Endothelial cell of umbilical vein (primary cell): ENCODE results near the gene SCUBE3. TPM values are rescaled to one million over a fixed set of nuclear protein-coding genes. Genes with fewer than 3 reads are reported as not detected.

Source experiments
- BruUV-seq: library from RNA; stranded (reverse); fragments of 400-500 nt; replicated peaks from 2 replicates; lab custom pipeline; 2021; lab: Mats Ljungman, UMichigan
- CTCF ChIA-PET: fragments of 300-600, 350-600 bp; sonication (Branson Sonifier 250); formaldehyde crosslinking; loops from one replicate; lab custom pipeline; 2021; ENCODE audit warnings: antibody characterized with exemption, inconsistent platforms; lab: Charles Lee
- POLR2A ChIA-PET: fragments of 300-600, 350-600 bp; sonication (Branson Sonifier 250); formaldehyde crosslinking; loops from one replicate; lab custom pipeline; 2021; ENCODE audit warnings: antibody characterized with exemption, inconsistent platforms; lab: Charles Lee
- DNase-seq: peaks from one replicate; pipeline ENCODE4 v3.0.0-alpha.2; 2011; ENCODE audit warnings: low read depth, low spot score
- FAIRE-seq: peaks from 2 replicates; lab custom pipeline; 2011; peaks lifted over from hg19 to GRCh38; lab: Jason Lieb, UNC
- H2AFZ ChIP-seq: 2 replicates; pipeline ENCODE4 v1.6.0; 2012; ENCODE audit warnings: low read depth, low read length, control low read depth, inconsistent platforms
- H3K27ac ChIP-seq: 2 replicates; pipeline ENCODE4 v1.5.1; 2011; ENCODE audit warnings: low read depth, mild to moderate bottlenecking, control low read depth, low read length, moderate library complexity; ENCODE audit not compliant: insufficient read depth
- H3K27me3 ChIP-seq, 2 experiments: 2 replicates each; pipeline versions ENCODE4 v1.6.0 to v1.6.1; 2011; ENCODE audit warnings: low read length in 2 of 2, mixed read lengths in 1 of 2; ENCODE audit not compliant: control insufficient read depth in 2 of 2, insufficient read depth in 2 of 2
- H3K36me3 ChIP-seq, 2 experiments: 2 replicates in 1 of 2; 3 replicates in 1 of 2; pipeline ENCODE4 v1.5.1; 2011; ENCODE audit warnings: low read length in 2 of 2, mild to moderate bottlenecking in 1 of 2, moderate library complexity in 1 of 2; ENCODE audit not compliant: control insufficient read depth in 2 of 2, insufficient read depth in 2 of 2; ENCODE audit errors: extremely low read depth in 1 of 2
- H3K4me1 ChIP-seq: 3 replicates; pipeline ENCODE4 v1.5.1; 2011; ENCODE audit warnings: mild to moderate bottlenecking, low read length; ENCODE audit not compliant: control insufficient read depth, insufficient read depth; ENCODE audit errors: extremely low read depth
- H3K4me2 ChIP-seq: 2 replicates; pipeline ENCODE4 v1.6.1; 2011; ENCODE audit warnings: low read length, control low read depth, mixed read lengths; ENCODE audit not compliant: insufficient read depth
- H3K4me3 ChIP-seq, 3 experiments: fragments of 200-600 bp in 1 of 3; sonication (generic), shearing (Covaris generic) in 1 of 3; replicated peaks in 1 of 3; 2 replicates each; pipeline ENCODE4 v1.5.1; 2011 to 2016; ENCODE audit warnings: control low read depth in 3 of 3, low read length in 3 of 3, mild to moderate bottlenecking in 2 of 3, inconsistent platforms in 1 of 3, low read depth in 1 of 3, moderate library complexity in 1 of 3; ENCODE audit not compliant: insufficient read depth in 1 of 3
- H3K79me2 ChIP-seq: 2 replicates; pipeline ENCODE4 v1.6.0; 2012; ENCODE audit warnings: low read length, inconsistent platforms; ENCODE audit not compliant: control insufficient read depth, insufficient read depth
- H3K9ac ChIP-seq: replicated peaks from 2 replicates; pipeline ENCODE3; 2011; ENCODE audit warnings: low read length, control low read depth; ENCODE audit not compliant: insufficient read depth; ENCODE audit errors: extremely low read depth
- H3K9me1 ChIP-seq: replicated peaks from 3 replicates; pipeline ENCODE4 v1.6.0; 2011; ENCODE audit warnings: mild to moderate bottlenecking, low read length; ENCODE audit not compliant: control insufficient read depth, insufficient read depth; ENCODE audit errors: extremely low read depth
- H3K9me3 ChIP-seq: replicated peaks from 2 replicates; pipeline ENCODE4 v1.5.1; 2012; ENCODE audit warnings: low read length, inconsistent platforms; ENCODE audit not compliant: control insufficient read depth, insufficient read depth
- H4K20me1 ChIP-seq: replicated peaks from 2 replicates; pipeline ENCODE3; 2011; ENCODE audit warnings: mild to moderate bottlenecking, low read length; ENCODE audit not compliant: control insufficient read depth, insufficient read depth; ENCODE audit errors: extremely low read depth
- CTCF ChIP-seq, 2 donors: IDR thresholded peaks; 1 replicate in 1 of 2; 2 replicates in 1 of 2; pipeline ENCODE4 v1.5.1; 2011; ENCODE audit warnings: low read length in 2 of 2, mild to moderate bottlenecking in 2 of 2, moderate library complexity in 2 of 2, control low read depth in 1 of 2, inconsistent platforms in 1 of 2, low read depth in 1 of 2; ENCODE audit not compliant: insufficient read depth in 1 of 2; ENCODE audit errors: extremely low read depth in 1 of 2
- FOS ChIP-seq: IDR thresholded peaks from 2 replicates; pipeline ENCODE4 v1.6.1; 2011; ENCODE audit warnings: mild to moderate bottlenecking, low read length, moderate library complexity, borderline replicate concordance; ENCODE audit not compliant: insufficient read depth
- JUN ChIP-seq: IDR thresholded peaks from 2 replicates; pipeline ENCODE4 v1.6.1; 2011; ENCODE audit warnings: borderline replicate concordance, low read depth; ENCODE audit not compliant: insufficient read length, insufficient read depth
- MAX ChIP-seq: IDR thresholded peaks from 2 replicates; pipeline ENCODE4 v1.6.1; 2011; ENCODE audit not compliant: insufficient read depth, insufficient read length
- MYC ChIP-seq: IDR thresholded peaks from one replicate; pipeline ENCODE4 v1.6.1; 2011; ENCODE audit warnings: mild to moderate bottlenecking, low read depth, low read length
- POLR2A ChIP-seq: IDR thresholded peaks from 2 replicates; pipeline ENCODE4 v1.6.1; 2012; ENCODE audit warnings: low read depth, mild to moderate bottlenecking, control low read depth, low read length
- POLR2AphosphoS5 ChIP-seq: IDR thresholded peaks from 2 replicates; pipeline ENCODE4 v1.6.1; 2012; ENCODE audit warnings: low read depth, mild to moderate bottlenecking, control low read depth, low read length, moderate library complexity; ENCODE audit not compliant: insufficient read depth
- dilution Hi-C: fragments of 300-500 bp; cut with MboI; formaldehyde crosslinking; loops from one replicate; pipeline ENCODE4 v1.15.0; 2019; ENCODE audit warnings: low sequenced_read_pairs; ENCODE audit not compliant: extremely low pct_ligation_motif_present
- intact Hi-C: fragments of 100-400 bp; cut with micrococcal nuclease; formaldehyde crosslinking; loops from one replicate; pipeline ENCODE4 v1.10.0; 2022
- polyA plus RNA-seq, 4 experiments: library from polyadenylated mRNA; depleted of rRNA in 3 of 4; stranded (reverse) in 3 of 4; unstranded in 1 of 4; fragments of >200 nt; gene quantifications; 2 replicates each; pipeline versions ENCODE4 v1.2.1 to v1.2.3, GENCODE V29; 2011 to 2012; ENCODE audit warnings: missing spikeins in 1 of 4
- total RNA-seq: library from RNA; stranded (reverse); gene quantifications from 2 replicates; pipeline ENCODE4 v1.2.3, GENCODE V29; 2021

SCUBE3 gene
- total and polyA plus RNA-seq, 2 donors (not counting 3 experiments of a cell fraction or from before 2014, with no cell fraction given) = 1.1 to 1.5 TPM

- no peaks in the 10 kb centered on the region for H4K20me1 ChIP-seq
- ChIA-PET CTCF (interaction anchor here (1.1 to 1.9 kb wide), 2 partner anchors 14 to 16 kb away, joined by 4 to 9 read pairs; no protein-coding TSS in a partner anchor), POLR2A (no interaction called here)
- H3K79me2 ChIP-seq = no peaks in the 10 kb centered on the region
- H3K36me3 ChIP-seq = no peaks in the 10 kb centered on the region
- H2AFZ ChIP-seq = no peak overlapping the region
- H3K4me2 ChIP-seq = no peak overlapping the region
- H3K9me3 ChIP-seq = no peaks in the 10 kb centered on the region
- no peaks in the 10 kb centered on the region for H3K9me1 ChIP-seq
- dilution Hi-C loops (no loop called here), intact Hi-C loops (no loop called here)
- no peak overlapping the region for H3K27ac ChIP-seq
- no peak overlapping the region for H3K9ac ChIP-seq
- no peak overlapping the region for H3K4me3 ChIP-seq
- no peaks in the 10 kb centered on the region for H3K4me1 ChIP-seq
- no peaks in the 10 kb centered on the region for H3K27me3 ChIP-seq
- TF ChIP-seq JUN (no peak), CTCF (IDR thresholded peaks at IDR 0.05; ENCODE audit: extremely low read depth in 1 of 2, insufficient read depth in 1 of 2, low read depth in 1 of 2, low read length in 2 of 2) (no peak), MAX (no peak), FOS (no peak), POLR2AphosphoS5 (no peak), MYC (no peak), POLR2A (no peak)
- BruUV-seq = no TSS peak
- FAIRE-seq = no peak
- DNase-seq = no peak
Measured at GRCh38 chr6:35224720-35225119, 11.0 kb downstream of the SCUBE3 start.
